Uterus (tissue), 2 donors: ENCODE data around the gene CD8A.

Experiments
- POLR2A ChIP-seq, 2 donors: fragments of 450-650 bp; IDR thresholded peaks; one replicate each; pipeline ENCODE4 v1.6.1; 2016; ENCODE audit warnings: antibody characterized with exemption in 2 of 2, mild to moderate bottlenecking in 1 of 2, moderate library complexity in 1 of 2
- TF ChIP-seq, protein P1 (sequence below), 4 experiments: fragments of 200-600 bp in 2 of 4; fragments of 450-650 bp in 2 of 4; sonication (generic) in 2 of 4; IDR thresholded peaks; one replicate each; pipeline ENCODE4 v1.5.1; 2016 to 2019; ENCODE audit warnings: antibody characterized with exemption in 4 of 4, mild to moderate bottlenecking in 2 of 4, moderate library complexity in 1 of 4

DNA sequence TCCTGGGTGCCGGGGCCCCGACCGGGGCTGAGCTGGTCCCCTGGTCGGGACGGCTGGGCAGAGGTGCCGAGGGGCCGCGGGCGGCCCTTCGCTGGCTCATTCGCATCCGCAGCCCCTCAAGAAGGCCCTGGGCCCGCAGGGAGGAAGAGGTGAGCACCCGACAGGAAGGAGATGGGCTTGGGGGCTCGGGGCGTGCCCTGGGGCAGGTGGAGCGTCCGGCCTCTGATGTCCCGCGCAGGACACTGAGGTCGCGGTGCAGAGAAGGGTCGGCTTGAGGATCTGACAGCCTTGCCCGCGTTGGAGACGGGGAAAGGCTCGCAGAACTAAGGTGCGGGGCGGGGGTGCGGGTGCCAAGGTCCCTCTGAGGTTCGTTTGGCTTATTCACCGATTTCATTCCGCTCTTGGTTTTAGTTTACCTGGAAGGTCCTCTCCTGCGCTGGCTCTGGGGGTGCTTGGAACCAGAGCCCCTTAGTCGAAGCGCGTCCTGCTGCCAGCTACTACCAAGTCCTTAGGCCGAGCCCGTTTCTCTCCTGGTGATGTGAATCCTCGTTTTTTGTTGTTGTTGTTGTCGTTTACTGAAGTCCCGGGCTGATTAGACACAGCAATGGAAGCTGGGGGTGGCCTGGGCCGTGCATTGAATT, 18.9 kb upstream of the CD8A start:
- TF ChIP-seq, protein P1, sequence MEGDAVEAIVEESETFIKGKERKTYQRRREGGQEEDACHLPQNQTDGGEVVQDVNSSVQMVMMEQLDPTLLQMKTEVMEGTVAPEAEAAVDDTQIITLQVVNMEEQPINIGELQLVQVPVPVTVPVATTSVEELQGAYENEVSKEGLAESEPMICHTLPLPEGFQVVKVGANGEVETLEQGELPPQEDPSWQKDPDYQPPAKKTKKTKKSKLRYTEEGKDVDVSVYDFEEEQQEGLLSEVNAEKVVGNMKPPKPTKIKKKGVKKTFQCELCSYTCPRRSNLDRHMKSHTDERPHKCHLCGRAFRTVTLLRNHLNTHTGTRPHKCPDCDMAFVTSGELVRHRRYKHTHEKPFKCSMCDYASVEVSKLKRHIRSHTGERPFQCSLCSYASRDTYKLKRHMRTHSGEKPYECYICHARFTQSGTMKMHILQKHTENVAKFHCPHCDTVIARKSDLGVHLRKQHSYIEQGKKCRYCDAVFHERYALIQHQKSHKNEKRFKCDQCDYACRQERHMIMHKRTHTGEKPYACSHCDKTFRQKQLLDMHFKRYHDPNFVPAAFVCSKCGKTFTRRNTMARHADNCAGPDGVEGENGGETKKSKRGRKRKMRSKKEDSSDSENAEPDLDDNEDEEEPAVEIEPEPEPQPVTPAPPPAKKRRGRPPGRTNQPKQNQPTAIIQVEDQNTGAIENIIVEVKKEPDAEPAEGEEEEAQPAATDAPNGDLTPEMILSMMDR (IDR thresholded peaks at IDR 0.05) = no peak
- TF ChIP-seq POLR2A (IDR thresholded peaks at IDR 0.05) = no peak
